NB4 (cell line): ENCODE measurements around the gene PCSK4.

Experiments
- CTCF ChIP-seq: IDR thresholded peaks from one replicate; pipeline ENCODE4 v1.5.1; 2012; ENCODE audit warnings: low read depth, low read length
- MYC ChIP-seq: IDR thresholded peaks from 2 replicates; pipeline ENCODE4 v1.6.1; 2011; ENCODE audit warnings: low read depth, low read length

- TF ChIP-seq CTCF (no peak), MYC (no peak)
These were observed 35.2 kb upstream of the PCSK4 start for GRCh38 chr19:1525343-1525742.
